Choroid plexus epithelial cell (primary cell): ENCODE results near the gene UTP11.

Experiments
- DNase-seq: peaks from one replicate; pipeline ENCODE4 v3.0.0-alpha.2; 2010; ENCODE audit warnings: low read depth
- H3K4me3 ChIP-seq: 2 replicates; pipeline ENCODE4 v1.5.1; 2011; ENCODE audit warnings: low read depth, mild to moderate bottlenecking, control low read depth, low read length, moderate library complexity
- TF ChIP-seq, protein P1 (sequence below): conservative IDR thresholded peaks from 2 replicates; pipeline ENCODE4 v1.5.1; 2011; ENCODE audit warnings: low read depth, mild to moderate bottlenecking, control low read depth, inconsistent platforms, low read length, moderate library complexity

UTP11 gene

DNA sequence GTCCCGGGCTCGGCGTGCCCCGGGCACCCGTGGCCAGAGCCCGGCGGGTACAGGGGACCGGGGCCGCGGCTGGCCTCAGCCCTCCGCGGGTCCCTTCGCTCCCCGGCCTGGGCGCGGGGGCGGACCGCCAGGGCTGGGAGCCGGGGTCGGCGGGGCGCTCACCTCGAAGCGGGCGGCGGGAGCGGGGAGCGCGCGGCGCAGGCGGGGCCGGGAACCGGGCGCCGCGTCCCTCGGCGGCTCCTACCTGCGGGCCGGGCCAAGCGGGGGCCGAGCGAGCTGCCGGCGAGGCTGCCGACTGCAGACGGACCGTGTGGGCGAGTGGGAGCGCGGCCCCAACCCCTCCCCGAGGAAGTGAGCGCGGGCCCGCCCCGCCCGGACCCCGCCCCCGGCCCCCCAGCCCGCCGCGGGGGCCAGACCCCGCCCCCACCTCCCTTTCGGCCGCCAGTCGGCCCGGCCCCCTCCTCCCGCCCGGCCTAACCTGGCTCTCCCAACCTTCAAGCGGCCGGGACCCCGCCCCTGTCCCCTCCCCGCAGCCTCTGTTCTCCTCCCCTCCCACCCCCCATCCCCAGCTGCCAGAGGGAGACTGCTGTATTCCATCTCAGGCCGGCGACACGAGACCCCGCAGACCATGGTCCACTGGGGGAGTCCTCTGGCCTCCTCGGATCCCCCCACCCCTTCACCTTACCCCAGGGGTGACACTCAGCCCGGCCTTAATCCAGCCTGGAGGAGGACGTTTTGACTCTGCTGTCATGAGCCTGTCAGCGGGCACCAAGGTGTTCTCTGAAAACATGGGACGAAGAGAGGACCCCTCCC, 7.1 kb upstream of the UTP11 start, which contains the start of gene FHL3:
Gene FHL3, minus strand, starts transcription at position 320 of the 813 bp plus-strand sequence. CDS start 6,102 bp downstream, outside the sequence.
- DNase-seq: peak; percentile 55
- TF ChIP-seq, protein P1, sequence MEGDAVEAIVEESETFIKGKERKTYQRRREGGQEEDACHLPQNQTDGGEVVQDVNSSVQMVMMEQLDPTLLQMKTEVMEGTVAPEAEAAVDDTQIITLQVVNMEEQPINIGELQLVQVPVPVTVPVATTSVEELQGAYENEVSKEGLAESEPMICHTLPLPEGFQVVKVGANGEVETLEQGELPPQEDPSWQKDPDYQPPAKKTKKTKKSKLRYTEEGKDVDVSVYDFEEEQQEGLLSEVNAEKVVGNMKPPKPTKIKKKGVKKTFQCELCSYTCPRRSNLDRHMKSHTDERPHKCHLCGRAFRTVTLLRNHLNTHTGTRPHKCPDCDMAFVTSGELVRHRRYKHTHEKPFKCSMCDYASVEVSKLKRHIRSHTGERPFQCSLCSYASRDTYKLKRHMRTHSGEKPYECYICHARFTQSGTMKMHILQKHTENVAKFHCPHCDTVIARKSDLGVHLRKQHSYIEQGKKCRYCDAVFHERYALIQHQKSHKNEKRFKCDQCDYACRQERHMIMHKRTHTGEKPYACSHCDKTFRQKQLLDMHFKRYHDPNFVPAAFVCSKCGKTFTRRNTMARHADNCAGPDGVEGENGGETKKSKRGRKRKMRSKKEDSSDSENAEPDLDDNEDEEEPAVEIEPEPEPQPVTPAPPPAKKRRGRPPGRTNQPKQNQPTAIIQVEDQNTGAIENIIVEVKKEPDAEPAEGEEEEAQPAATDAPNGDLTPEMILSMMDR: no peak
- H3K4me3 ChIP-seq: peak within 1 kb of the TSS; percentile 79

DNA sequence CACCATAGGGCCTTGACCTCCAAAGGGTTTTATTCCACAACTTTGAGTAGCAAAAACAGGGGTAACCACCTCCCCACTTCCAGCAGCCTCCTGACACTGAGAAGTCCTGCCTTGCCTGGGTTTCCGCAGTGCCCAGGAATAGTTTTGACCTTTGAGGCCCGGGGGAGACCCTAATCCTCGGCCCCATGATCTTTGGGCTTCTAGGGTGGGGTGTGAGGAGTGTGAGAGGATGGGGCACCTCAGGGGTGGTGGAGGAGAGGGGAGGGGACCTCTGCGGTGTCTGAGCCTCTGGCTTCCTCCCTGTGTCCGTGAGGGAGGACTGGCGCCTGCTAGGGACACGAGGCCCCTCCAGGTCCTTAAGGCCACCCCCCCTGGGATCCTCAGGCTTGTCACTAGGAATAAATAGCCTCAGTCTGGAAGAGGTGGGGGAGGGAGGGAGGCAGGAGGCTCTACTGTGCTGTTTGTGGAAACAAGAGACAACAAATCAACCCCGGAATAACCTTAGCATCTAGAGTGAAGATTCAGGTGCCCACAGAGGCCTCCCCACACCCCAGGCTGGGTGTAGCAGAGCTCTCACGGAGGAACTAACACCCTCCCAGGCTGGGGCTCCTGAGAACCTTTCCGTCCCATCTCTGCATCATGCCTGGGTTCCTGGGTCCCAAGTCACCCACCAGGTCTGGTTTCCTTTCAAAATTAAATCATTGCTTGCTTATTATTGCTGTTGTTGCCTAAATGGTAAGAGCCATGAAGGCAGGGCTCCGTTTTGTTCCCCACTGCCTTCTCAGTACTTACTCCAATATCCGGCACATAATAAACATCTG, 6.3 kb upstream of the UTP11 start:
- TF ChIP-seq, protein P1: no peak
- H3K4me3 ChIP-seq: peak overlapping the region; percentile 79
- no peak for DNase-seq

DNA sequence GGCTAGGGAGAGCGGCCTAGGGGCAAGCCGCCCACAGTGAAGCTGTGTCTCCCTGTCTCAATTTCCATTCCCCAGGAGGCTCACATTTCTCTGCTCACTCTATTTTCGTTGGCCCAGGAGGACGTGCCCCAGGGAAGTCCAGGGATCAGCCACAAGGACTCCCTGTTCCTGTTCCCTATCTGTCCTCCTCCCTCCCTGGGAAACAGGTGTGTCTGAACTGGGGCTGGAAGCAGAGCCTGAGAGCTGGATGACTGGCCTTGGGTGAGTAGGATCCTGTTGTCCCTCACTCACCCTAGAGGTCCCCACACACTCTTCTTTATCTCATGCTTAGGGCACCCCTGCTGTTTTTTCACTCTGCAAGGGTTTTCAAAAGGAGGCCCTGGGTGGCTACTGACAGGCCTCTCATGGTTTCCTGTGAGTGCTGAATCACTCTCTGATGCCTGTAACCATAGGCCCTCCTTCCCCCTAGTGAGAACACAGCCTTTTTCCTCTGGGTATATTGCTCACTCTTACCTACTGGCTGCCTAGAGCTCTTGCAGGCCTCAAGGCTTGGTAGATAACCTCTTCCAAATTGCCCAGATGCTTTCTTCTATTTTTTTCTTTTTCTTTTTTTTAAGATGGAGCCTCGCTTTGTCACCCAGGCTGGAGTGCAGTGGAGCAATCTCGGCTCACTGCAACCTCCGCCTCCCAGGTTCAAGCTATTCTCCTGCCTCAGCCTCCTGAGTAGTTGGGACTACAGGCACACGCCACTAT, 3.3 kb upstream of the UTP11 start:
- TF ChIP-seq, protein P1: peak; percentile 15
- H3K4me3 ChIP-seq: no peak overlapping the region
- peak; percentile 97 for DNase-seq

DNA sequence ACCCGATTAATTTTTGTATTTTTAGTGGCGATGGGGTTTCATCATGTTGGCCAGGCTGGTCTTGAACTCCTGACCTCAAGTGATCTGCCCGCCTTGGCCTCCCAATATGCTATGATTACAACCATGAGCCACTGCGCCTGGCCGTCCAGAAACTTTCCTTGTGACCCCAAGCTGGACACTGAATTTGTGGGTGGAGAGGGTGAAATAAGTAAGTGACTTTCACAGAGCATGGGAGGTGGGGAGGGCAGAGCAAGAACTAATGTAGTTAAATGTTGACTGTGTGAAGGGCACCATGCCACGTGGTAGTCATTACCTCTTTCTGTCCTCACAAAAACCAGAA, 2.7 kb upstream of the UTP11 start:
- TF ChIP-seq, protein P1: no peak
- no peak overlapping the region for H3K4me3 ChIP-seq

DNA sequence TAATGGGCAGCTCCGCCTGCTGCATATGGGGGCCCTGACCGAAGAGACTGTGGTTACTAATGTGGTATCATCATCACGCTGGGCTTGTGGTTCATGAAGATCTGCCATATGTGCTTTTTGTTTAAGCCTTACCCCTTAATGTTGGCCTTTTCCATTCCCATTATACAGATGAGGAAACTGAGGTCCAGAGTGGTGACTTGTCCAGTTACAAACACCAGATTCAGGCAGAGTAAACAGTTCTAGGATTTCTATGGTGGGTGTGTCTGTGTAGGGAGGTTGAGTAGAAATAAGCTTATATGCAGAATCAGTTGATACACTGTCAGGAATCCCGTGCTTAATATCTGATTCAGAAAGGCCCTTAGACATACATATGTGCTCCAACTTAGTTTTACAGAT, 691 bp downstream of the UTP11 start:
- TF ChIP-seq, protein P1: peak; percentile 3
- H3K4me3 ChIP-seq: peak overlapping the region; percentile 88
- no peak for DNase-seq

More for the DNA sequence above, 2.7 kb upstream of the UTP11 start:
- no peak for DNase-seq

DNA sequence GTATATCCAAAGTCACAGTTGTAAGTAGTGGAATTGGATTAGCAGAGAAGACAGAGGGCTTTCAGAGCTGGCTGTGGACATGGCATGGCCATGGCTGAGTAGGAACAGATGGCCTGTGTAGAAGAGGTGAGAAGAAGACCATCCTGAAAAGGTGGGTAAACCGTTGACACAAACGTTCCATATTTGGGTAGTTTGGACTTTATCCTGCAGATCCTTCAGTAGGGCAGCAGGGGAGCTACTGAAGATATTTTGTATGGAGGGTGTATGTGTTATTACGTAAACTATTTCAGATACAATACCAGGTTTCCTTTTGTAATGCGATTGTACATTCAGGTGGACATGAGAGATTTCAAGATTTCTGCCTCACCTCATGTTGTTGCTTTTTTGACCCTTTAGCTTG, 1.6 kb downstream of the UTP11 start:
- TF ChIP-seq, protein P1: peak; percentile 35
- H3K4me3 ChIP-seq: peak overlapping the region; percentile 0
- DNase-seq: peak; percentile 45
